ENCODE measurements around the gene SC5D. TPM values are rescaled to one million over a fixed set of nuclear protein-coding genes. Genes with fewer than 3 reads are reported as not detected.
A peak's percentile ranks its signal among the peaks of the same experiment; 100 is the strongest.

The SC5D gene
- total and polyA plus RNA-seq, 2 of the 8 experiments (the other 6 are each of a cell fraction or from before 2014, with no cell fraction given): 73.9 to 90.3 TPM

DNA sequence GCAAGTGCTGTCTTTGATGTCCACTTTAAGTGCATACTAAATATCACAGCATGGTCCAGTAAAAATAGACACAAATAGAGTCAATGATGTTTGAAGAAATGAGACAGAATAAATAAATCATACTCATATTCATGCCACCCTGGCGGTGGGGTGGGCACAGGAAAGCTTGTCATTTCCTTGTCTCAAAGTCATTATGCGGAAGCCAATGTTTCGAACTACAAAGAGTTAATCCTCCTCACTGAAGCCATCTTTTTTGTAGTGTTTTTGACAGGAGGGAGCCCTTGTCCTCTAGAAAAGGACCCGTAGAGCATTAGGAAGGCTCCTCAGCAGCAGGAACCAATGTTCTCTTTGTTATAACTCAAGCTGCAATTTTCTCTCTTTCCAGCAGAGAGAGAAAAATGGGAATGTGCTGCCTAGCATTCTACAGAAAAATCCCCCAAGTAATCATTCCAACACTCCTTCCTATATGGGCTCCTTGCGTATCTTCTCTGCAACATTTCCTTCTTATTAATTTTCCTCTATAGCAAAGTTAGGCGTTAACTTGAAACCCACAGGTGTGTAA lies 30.6 kb downstream of the SC5D start:
- Histone ChIP-seq H3K14ac (ENCODE audit: insufficient read length) (no peak overlapping the region), H3K18ac (ENCODE audit: extremely low read depth, low read length) (no peak overlapping the region), H3K4me2 (ENCODE audit: insufficient read depth in 1 of 2, low read depth in 2 of 2, low read length in 2 of 2) (no peak overlapping the region), H3K4me3 (ENCODE audit: extremely low read depth in 1 of 4, insufficient read depth in 2 of 4, low read depth in 3 of 4, low read length in 4 of 4) (no peak overlapping the region), H3K23me2 (ENCODE audit: low read depth, low read length) (no peaks in the 10 kb centered on the region), H2AK5ac (ENCODE audit: low read depth, low read length) (no peak overlapping the region), H3K79me1 (ENCODE audit: low read depth, low read length) (no peaks in the 10 kb centered on the region), H3K9ac (replicated peaks in 1 of 4; ENCODE audit: extremely low read depth in 1 of 4, low read depth in 3 of 4, low read length in 3 of 4) (no peak overlapping the region), H3K36me3 (ENCODE audit: control insufficient read depth in 2 of 4, insufficient read depth in 4 of 4, low read length in 3 of 4) (no peaks in the 10 kb centered on the region), H3K79me2 (ENCODE audit: control insufficient read depth in 1 of 2, insufficient read depth in 2 of 2, low read length in 2 of 2) (no peaks in the 10 kb centered on the region), H3K9me3 (ENCODE audit: insufficient read depth in 2 of 2, low read depth in 1 of 2, low read length in 1 of 2) (no peaks in the 10 kb centered on the region), H3K4me1 (replicated peaks in 1 of 4; ENCODE audit: control insufficient read depth in 3 of 4, insufficient read depth in 4 of 4, low read length in 3 of 4) (peaks cover 0 to 3% (median 3%) of the 10 kb centered on the region in 4 experiments; a peak in 3 of 7 replicates), H4K8ac (ENCODE audit: extremely low read depth, insufficient read depth, low read length) (no peak overlapping the region), H3K23ac (ENCODE audit: insufficient read length) (no peak overlapping the region), H4K5ac (ENCODE audit: insufficient read length, low read depth, low read length) (no peak overlapping the region), H2BK5ac (ENCODE audit: low read depth, low read length) (no peak overlapping the region), H4K20me1 (replicated peaks in 1 of 2; ENCODE audit: control insufficient read depth in 1 of 2, insufficient read depth in 2 of 2, low read length in 2 of 2) (no peaks in the 10 kb centered on the region), H3K56ac (replicated peaks; ENCODE audit: insufficient read length, low read depth, low read length) (no peak overlapping the region), H4K91ac (replicated peaks; ENCODE audit: insufficient read length, low read length) (no peak overlapping the region), H2BK15ac (ENCODE audit: low read length) (no peak overlapping the region), H3K4ac (replicated peaks; ENCODE audit: insufficient read length, low read depth, low read length) (no peak overlapping the region), H3K27ac (ENCODE audit: low read depth, low read length) (no peak overlapping the region), H3K27me3 (replicated peaks in 1 of 4; ENCODE audit: control insufficient read depth in 3 of 4, extremely low read depth in 1 of 4, insufficient read depth in 3 of 4, low read length in 3 of 4) (no peaks in the 10 kb centered on the region), H2AFZ (ENCODE audit: low read length) (no peak overlapping the region), H2BK120ac (replicated peaks; ENCODE audit: low read depth, low read length) (no peak overlapping the region), H2BK20ac (ENCODE audit: low read length) (no peak overlapping the region), H2BK12ac (ENCODE audit: low read depth, low read length) (no peak overlapping the region)
- ChIA-PET CTCF (ENCODE audit: partially characterized antibody) (interaction anchor here (0.6 to 1.4 kb wide), 11 partner anchors 10 to 259 kb away, joined by 3 to 6 read pairs (median 3); no protein-coding TSS in a partner anchor), POLR2A (ENCODE audit: partially characterized antibody) (no interaction called here)
- TF ChIP-seq RAD21 (IDR thresholded peaks at IDR 0.05 in 1 of 2, conservative IDR thresholded peaks at IDR 0.05 in 1 of 2; ENCODE audit: low read depth in 2 of 2, low read length in 2 of 2) (peak; percentile 46 to 51), BACH1 (IDR thresholded peaks at IDR 0.05; ENCODE audit: low read length) (no peak), KDM1A (IDR thresholded peaks at IDR 0.05; ENCODE audit: borderline replicate concordance, low read length) (no peak), YY1 (IDR thresholded peaks at IDR 0.05; ENCODE audit: low read depth, low read length) (peak; percentile 50; the same call in 1 of the 2 replicates)
- TF ChIP-seq, protein P1, sequence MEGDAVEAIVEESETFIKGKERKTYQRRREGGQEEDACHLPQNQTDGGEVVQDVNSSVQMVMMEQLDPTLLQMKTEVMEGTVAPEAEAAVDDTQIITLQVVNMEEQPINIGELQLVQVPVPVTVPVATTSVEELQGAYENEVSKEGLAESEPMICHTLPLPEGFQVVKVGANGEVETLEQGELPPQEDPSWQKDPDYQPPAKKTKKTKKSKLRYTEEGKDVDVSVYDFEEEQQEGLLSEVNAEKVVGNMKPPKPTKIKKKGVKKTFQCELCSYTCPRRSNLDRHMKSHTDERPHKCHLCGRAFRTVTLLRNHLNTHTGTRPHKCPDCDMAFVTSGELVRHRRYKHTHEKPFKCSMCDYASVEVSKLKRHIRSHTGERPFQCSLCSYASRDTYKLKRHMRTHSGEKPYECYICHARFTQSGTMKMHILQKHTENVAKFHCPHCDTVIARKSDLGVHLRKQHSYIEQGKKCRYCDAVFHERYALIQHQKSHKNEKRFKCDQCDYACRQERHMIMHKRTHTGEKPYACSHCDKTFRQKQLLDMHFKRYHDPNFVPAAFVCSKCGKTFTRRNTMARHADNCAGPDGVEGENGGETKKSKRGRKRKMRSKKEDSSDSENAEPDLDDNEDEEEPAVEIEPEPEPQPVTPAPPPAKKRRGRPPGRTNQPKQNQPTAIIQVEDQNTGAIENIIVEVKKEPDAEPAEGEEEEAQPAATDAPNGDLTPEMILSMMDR (IDR thresholded peaks at IDR 0.05; ENCODE audit: control extremely low read depth in 1 of 3, insufficient read depth in 1 of 3, low read depth in 1 of 3, low read length in 3 of 3): peak in 1 of 3 experiments; percentile 29; a peak in 2 of 4 replicates
- FAIRE-seq (peak; percentile 75), DNase-seq (ENCODE audit: low read depth in 1 of 2, low spot score in 2 of 2) (no peak)
- WGBS, 2 experiments (ENCODE audit: extremely low coverage in 1 of 2, insufficient coverage in 1 of 2, insufficient read length in 1 of 2, insufficient replicate concordance in 2 of 2, low coverage in 1 of 2, low lambda C conversion rate in 2 of 2, missing lambda C conversion rate in 1 of 2): 78% methylated on average over 6 of the region's 6 CpGs; no CpG with 5 or more reads in 1 of the 2 experiments

All from H1 (cell line).